Measurements from ENCODE around the gene FAM13A.

FAM13A gene

GRCh38 chr4:88976775-88977035 lies 80.3 kb downstream of the FAM13A start:
- H3K4me3 ChIP-seq (replicated peaks; ENCODE audit: low read depth, low read length), result no peak overlapping the region
- no peak for DNase-seq (ENCODE audit: low read depth)
- TF ChIP-seq CTCF (IDR thresholded peaks at IDR 0.05; ENCODE audit: low read length, missing control alignments), result no peak

GRCh38 chr4:88975958-88976774 lies 80.8 kb downstream of the FAM13A start:
- H3K4me3 ChIP-seq (replicated peaks; ENCODE audit: low read depth, low read length), result no peak overlapping the region
- DNase-seq (ENCODE audit: low read depth), result no peak
- TF ChIP-seq CTCF (IDR thresholded peaks at IDR 0.05; ENCODE audit: low read length, missing control alignments), result no peak

- no peak for TF ChIP-seq CTCF (IDR thresholded peaks at IDR 0.05; ENCODE audit: low read length, missing control alignments)
- H3K4me3 ChIP-seq (replicated peaks; ENCODE audit: low read depth, low read length), result no peak overlapping the region
- peak; percentile 55 for DNase-seq (ENCODE audit: low read depth)
Measured at GRCh38 chr4:88971536-88971935, 85.4 kb downstream of the FAM13A start.

- no peak for DNase-seq (ENCODE audit: low read depth)
- no peak for TF ChIP-seq CTCF (IDR thresholded peaks at IDR 0.05; ENCODE audit: low read length, missing control alignments)
- no peak overlapping the region for H3K4me3 ChIP-seq (replicated peaks; ENCODE audit: low read depth, low read length)
Measured at GRCh38 chr4:88969746-88970145, 87.2 kb downstream of the FAM13A start.

GRCh38 chr4:88969271-88969670 lies 87.7 kb downstream of the FAM13A start:
- H3K4me3 ChIP-seq (replicated peaks; ENCODE audit: low read depth, low read length), result no peak overlapping the region
- TF ChIP-seq CTCF (IDR thresholded peaks at IDR 0.05; ENCODE audit: low read length, missing control alignments), result no peak
- DNase-seq (ENCODE audit: low read depth), result no peak

GRCh38 chr4:88967883-88968331 lies 89.1 kb downstream of the FAM13A start:
- no peak overlapping the region for H3K4me3 ChIP-seq (replicated peaks; ENCODE audit: low read depth, low read length)
- no peak for DNase-seq (ENCODE audit: low read depth)
- no peak for TF ChIP-seq CTCF (IDR thresholded peaks at IDR 0.05; ENCODE audit: low read length, missing control alignments)

- no peak overlapping the region for H3K4me3 ChIP-seq (replicated peaks; ENCODE audit: low read depth, low read length)
- no peak for DNase-seq (ENCODE audit: low read depth)
- TF ChIP-seq CTCF (IDR thresholded peaks at IDR 0.05; ENCODE audit: low read length, missing control alignments), result no peak
Measured at GRCh38 chr4:88965053-88965452, 91.9 kb downstream of the FAM13A start.

Data from fibroblast of pulmonary artery (primary cell).